Muscle of arm (tissue), 12 donors: Measurements from ENCODE around the gene SLC35E1. TPM values are rescaled to one million over a fixed set of nuclear protein-coding genes. Genes with fewer than 3 reads are reported as not detected.
A peak's percentile ranks its signal among the peaks of the same experiment; 100 is the strongest.
"Not testable (repeated sequence)": the region's sequence is repeated elsewhere in the genome, so short reads cannot be mapped to it uniquely, and the experiment has no call there.

Experiments
- DNase-seq: peaks from one replicate; pipeline ENCODE4 v3.0.0-alpha.2; 2013
- polyA plus RNA-seq, 12 donors: library from polyadenylated mRNA; unstranded; fragments of 120-200 nt; gene quantifications; one replicate each; pipeline ENCODE4 v1.2.1, GENCODE V29; 2013; ENCODE audit not compliant: insufficient read length in 12 of 12

SLC35E1 gene
- polyA plus RNA-seq, 12 donors, result 27.4 to 39.6 (median 30.9) TPM; not detected in 1

DNA sequence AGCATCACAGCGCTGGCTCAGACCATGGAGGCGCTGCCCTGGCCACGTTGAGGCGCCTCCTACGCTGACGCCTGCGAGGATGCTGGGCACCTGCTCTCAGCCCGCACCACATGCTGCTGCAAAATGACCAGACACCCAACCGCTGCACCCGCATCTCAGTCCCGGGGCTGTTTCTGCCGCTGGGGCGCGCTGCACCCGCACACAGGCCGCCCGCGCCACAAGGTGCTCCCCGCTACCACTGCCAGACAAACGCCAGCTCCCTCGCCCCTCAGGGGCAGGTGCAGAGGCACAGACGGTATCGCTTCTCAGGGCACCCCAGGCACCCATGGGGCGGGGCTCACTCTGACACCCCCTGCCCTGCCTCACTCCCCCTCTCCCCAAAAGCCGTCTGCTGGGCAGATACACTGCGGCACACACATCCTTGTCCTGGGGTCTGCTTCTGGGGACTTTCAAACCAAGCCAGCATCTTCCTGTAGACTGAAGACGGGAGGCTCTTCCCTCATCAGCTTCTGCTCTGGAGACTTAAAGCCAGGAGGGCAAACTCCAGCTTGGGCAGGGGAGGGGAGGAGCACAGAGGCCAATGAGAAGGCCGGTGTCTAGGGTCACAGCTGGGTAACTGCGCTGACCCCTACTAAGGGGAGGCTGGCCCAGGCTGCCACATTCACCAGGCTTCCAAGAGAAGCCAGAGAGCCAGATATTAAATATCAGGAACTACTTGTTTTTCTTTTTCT lies 46.3 kb downstream of the SLC35E1 start:
- DNase-seq, result no peak

DNA sequence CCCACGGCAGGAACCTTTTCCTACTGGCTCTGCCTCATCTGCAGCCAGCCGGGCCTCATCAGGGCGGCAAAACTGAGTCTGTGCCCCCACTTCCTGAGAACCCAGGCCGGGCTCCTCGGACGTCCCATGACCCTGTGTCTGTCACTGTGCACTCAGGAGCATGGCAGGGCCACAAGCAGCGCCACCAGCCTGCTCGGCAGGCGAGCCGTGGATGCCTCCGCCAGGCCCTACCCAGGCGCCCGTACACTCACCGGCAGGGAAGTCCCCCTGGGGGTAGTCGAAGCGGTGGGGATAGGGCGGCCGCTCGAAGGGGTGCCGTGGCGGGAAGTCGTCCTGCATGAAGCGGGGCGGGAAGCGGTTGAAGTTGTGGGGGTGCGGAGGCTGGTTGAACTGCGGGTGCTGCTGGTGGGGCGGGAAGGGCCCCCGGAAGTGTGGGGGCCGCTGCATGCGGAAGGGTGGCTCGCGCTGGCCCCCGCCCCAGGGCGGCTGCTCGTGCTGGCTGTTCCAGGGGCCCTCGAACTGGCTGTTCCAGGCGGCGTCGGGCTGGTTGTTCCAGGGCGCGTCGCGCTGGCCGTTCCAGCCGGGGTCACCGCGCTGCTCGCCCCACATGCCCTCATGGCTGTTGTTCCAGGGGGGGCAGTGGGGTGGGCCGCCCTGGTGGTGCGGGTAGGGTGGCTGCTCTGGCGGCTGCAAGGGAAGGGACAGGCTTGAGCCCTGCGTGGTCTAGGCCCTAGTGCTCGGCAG lies 47.1 kb downstream of the SLC35E1 start:
- no peak for DNase-seq

DNA sequence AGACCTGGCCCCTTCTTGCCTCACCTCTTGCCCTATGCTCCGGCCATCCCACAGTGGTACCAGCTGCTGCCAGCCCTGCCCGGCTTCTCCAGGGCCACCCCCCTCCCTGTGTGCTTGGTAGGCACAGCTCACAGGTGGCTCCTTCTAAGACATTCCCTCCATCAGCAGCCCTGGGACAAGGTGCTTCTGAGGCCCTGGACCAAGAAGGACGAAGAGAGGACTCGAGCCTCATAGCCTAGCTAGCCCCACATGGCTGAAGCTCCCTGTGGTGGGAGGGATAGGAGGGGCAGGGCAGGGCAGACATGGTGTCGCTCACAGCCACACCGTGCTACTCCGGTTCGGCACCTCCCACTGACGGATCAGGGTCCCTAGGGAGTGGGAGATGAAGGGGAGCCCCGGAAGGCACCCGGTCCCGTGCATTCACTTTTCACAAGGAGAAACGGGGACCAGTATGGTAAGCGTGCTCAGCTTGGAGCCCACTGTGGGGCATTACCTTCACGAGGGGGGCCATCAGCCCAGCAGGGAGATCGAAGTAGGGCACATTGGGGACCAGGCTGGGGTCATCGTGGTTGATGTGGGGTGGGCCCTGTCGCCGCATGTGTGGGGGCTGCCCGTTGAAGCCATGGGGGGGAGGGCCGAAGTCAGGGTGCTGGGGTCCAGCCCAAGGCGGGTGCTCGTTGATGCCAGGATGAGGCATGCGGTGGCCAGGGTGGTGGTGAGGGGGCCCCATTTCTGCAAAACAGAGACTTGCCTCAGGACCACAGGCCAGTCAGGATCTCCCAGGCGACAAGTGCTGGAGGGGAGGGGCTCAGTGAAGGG lies 49.4 kb downstream of the SLC35E1 start:
- no peak for DNase-seq

DNA sequence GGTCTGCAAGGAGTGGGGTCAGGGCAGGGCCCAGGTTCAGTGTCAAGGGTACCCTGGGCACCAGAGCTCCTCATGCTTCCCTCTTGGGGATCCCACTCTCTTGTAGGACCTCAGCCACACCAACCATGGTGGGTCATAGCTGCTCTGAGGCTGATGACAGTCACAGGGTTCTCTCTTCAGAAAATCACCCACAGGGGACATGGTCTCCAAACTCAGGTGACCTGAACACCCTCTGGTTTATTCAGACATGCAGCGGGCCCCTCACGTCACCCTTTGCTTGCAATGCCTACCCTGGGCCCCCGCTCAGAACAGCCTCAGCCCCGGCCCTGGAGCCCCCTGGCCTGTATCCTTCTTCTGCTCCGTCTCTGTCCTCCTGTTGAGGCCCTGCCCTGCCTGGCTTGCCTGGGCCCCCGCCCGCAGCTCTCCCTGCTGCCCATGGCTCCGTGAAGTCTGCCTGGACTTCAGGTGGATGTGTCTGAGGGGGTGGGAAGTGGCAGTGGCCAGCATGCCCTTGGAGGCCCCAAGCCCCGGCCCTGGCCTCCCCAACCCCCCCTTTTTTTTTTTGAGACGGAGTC lies 50.4 kb downstream of the SLC35E1 start:
- no peak for DNase-seq

DNA sequence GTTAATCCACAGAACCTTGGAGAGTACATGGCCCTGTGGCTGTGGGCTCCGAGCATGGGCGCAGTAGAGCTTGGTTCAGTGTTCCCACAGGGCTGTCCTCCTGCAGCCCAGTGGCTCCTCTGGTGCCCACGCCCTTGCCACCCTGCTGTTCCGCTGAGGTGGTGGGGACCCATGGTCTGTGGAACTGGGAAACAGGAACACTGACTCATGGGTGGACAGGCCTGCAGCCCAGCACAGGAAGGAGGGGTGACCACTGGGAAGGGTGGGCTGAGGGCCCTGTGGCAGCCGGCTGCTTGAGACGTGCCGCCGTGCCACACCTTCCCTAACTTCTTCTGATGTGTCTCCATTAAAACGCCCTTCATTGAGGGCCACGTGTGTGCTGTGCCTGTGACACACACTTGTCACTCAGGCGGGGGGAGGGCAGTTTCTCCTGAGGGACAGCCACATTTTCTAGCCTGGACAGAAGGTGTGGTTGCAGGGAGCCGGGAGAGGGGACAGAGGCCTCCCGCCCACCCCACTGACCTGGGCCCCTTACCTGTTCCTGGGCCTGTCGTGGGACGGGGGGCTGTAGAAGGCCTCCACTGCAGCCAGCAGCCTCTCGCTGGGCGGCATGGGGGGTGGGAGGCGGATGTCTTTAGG lies 51.1 kb downstream of the SLC35E1 start:
- DNase-seq, result no peak

DNA sequence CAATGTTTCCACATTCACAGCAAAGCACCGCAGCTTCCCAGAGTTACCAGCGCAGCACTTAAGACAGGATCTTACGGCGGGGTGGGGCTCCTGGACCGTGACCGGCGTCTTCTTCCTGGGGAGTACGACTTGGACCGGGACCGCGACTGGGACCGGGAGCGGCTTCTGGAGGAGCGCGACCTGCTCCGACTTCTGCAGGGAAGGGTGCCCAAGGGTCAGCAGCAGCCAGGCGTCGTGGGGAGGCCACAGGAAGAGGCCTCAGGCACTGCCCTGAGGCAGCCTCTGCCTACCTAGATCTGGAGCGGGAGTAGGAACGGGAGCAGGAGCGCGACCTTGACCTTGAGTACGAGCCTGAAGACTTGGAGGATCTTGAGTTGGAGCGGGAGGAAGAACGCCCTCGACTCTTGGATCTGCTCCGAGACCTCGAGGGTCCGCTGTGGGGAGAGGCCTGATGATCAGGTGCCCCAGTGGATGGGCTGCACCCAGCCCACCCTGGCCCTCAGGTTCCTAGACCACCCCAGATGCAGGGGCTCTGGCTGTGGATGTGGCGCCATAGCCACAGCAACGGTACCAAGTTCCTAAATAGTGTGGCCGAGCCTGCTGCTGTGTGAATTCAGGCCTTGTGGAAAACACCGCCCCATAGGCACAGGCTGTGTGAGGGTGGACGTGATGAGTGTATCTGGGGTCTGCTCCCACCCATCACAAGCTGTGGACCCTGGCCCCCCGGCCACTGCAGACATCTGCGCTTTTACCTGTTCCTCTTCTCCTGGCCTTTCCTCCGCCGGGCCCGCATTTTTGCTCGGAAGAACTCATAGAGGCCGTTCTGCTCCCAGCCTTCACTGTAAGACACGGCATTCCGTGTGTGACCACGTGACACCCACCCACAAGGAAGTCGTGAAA lies 51.9 kb downstream of the SLC35E1 start:
- DNase-seq, result no peak

DNA sequence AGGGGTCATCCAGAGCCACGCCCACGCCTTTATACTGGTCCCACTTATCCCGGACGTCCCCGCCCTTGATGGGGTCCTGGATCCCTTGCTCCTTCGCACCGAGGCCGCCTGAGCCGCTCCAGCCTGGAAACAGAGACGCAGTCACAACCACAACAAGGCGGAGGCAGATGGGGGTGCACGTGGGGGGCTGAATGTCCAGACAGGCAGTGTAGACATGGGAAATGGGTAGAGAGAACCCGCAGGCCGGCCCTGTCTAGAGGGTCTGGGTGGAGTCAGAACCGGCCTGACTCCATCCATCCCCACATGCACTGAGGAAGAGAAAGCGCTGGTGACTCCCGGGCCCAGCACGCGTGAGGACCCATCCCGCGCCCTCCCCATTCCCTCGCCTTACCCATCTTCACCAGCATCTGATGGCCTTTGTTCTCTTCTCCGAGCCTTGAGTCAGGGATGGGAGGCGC lies 53.0 kb downstream of the SLC35E1 start:
- no peak for DNase-seq

DNA sequence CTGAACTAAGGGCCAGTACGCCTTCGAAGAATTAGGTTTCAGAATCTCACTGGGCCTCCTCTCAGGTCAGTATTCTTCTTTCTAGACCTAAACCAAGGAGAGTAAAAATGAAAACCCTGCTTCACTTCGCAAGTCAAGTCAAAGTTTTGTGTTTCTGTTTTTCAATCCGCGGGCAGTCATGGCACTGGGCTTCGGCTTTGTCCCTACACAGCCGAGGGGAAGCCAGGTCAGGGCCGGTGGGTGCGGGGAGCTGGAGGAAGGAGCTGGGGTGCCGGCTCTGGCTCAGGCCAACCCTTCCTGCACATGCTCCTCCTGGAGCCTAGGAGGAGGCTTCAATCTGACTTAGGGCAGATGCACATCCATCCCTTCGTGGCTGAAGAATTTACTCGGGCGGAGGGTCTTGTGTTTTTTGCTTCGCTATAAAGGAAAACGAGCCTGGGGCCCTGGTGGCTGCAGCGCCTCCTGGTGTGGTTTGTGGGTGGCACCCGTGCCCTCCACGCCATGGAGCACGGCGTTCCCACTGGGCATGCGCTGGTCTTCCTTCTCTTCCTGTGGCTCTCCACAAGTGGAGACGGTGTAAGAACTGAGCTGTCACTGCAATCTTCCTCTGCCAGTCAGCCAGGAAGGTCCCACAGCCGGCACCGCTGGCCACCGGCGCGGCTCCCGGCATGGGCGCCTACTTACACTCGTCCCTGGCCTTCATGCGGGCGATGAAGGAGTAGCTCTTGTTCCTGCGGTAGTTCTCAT lies 53.6 kb downstream of the SLC35E1 start:
- no peak for DNase-seq

DNA sequence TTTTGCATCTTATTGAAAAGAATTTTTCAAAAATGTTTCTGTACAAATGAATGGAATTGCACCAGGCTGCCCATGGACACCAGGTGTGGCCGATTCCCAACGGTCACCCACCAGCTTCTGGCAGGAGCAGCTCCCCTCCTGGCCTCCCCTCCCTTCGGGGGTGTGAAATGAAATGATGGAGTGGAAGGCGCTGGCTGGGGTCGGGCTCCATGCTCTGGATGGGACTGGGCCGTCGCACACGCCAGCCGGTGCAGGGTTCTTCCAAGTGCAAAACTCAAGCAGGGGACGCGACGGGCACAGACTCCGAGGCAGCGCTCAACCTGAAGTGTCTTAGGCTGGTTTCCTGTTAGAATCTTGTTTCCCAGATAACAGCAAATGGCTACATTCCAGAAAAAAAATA lies 54.2 kb downstream of the SLC35E1 start:
- no peak for DNase-seq

DNA sequence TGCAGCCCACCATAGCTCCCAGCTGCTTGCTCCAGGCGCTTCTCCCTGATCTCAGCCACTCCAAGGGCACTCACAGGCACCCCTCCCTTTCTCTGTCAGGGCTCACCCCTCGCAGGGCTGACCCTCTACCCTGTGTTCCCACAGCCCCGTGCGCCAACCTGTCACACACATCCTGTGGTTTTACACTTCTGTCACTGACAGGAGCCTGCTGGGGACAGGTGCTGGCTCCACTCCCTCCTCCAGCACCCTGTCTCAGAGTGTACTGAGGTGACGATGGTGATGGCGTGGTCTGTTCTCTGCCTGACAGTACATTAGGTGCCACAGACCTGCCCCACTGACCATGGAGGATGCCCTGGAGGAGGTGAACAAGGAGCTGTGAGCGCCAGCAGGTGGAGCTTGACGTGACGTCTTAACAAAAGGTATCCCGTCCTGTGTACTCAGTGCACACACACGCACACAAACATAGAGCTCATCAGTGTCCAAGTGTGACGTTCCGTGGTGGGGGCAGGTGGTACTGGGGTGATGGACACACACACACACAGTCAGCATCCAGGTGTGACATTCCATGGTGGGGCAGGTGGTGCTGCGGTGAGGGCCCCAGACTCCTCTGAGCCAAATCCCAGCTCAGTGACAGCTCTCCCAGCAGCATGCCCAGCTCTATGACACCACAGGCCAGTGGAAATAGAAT lies 55.1 kb downstream of the SLC35E1 start:
- DNase-seq, result no peak

DNA sequence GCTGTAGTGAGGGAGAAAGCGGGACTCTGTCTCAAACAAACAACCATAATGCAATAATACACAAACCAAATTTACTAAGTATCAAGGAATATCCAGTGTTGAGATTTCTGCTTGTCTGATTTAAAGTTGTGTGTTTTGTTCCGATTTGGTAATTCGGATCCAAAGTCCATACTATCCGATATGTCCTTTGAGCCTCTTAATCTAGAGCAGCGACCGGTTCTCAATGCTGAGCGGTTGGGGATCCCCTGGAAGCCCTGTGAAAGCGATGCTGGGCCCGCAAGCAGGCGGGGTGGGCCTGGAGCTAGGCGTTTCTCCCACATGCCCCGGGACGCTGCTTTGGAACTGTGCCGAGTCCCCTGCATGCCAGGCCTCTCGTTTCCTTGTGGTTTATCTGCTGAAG lies 55.8 kb downstream of the SLC35E1 start:
- no peak for DNase-seq

DNA sequence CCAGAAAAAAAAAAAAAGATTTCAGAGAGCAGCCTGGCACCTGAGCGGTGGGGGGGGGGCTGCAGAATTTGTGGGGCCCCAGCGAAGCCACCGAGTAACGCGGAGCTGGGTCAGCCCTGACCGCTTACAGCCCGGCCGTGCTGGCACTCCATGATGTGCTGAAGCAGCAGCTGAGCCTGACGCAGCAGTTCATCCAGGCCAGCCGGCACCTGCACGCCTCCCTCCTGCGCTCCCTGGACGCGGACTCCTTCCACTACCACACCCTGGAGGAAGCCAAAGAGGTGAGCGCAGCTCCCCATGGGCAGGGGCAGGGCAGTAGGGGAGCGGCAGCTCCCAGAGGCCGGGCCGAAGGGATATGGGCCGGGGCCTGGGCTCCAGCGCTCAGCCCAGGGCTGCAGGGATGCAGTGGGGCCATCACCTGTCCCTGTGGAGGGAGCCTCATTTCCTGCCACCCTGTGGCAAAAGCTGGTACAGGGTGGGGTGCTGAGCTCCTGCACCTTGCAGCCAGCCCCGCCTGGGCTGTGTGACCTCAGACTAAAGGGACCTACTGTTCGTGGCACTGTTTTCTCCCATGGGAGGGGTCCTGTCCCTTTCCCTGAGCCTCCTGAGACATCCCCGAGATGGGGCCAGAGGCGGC lies 57.7 kb downstream of the SLC35E1 start:
- DNase-seq, result no peak

DNA sequence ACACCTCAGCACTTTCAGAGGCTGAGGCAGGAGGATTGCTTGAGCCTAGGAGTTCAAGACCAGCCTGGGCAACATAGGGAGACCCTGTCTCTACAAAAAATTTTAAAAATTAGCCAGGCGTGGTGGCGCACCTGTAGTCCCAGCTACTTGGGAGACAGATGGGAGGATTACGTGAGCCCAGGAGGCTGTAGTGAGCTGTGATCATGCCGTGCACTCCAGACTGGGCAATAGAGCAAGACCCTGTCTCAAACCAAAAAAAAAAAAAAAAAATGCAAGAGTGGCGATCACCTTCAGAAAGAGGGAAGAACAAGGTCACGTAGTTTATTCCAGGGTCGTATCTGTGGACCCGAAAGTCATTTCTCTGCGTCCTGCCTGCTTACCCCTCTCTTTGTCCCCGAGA lies 59.6 kb downstream of the SLC35E1 start:
- not testable (repeated sequence) for DNase-seq

DNA sequence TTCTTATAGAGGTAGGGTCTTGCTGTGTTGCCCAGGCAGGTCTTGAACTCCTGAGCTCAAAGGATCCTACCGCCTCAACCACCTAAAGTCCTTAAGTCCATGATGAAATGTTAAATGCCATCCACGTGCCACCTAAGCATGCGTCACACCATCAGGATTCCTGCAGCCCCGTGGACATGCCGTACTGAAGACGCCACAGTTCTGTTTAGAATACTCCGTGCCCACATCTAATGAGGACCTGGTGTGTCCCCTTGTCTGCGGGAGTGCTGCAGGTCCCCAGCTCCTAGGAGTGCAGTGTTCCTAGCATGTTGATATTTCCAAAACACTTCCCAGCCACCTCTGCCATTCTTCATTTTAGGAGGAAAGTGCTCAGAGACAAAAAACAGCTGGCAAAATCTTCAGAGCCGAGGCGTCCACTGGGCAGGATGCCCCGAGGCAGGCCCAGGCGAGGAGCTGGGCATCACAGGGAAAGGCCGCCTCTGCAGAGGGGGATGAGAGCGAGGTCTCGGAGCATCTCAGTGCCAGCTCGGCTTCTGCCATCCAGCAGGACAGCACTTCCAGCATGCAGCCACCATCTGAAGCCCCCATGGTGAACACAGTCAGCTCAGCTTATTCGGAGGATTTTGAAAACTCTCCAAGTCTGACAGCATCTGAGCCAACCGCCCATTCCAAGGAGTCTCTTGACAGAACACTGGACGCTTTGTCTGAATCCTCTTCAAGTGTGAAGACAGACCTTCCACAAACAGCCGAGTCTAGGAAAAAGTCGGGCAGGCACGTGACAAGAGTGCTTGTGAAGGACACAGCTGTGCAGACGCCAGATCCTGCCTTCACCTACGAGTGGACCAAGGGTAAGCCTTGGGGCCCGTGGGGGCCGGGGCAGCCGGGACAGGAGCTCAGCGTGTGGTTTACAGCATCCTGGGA lies 62.8 kb downstream of the SLC35E1 start:
- DNase-seq, result peak; percentile 59

DNA sequence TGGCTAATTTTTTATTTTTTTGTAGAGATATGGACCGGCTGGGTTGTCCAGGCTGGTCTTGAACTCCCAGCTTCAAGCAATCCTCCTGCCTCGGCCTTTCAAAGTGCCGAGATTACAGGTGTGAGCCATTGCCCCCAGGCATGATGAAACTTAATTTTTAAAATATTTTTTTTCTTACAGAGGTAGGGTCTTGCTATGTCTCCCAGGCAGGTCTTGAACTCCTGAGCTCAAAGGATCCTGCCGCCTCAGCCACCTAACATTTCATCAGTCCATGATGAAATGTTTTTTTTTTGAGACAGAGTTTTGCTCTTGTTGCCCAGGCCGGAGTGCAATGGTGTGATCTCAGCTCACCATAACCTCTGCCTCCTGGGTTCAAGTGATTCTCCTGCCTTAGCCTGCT lies 63.7 kb downstream of the SLC35E1 start:
- DNase-seq, result no peak

DNA sequence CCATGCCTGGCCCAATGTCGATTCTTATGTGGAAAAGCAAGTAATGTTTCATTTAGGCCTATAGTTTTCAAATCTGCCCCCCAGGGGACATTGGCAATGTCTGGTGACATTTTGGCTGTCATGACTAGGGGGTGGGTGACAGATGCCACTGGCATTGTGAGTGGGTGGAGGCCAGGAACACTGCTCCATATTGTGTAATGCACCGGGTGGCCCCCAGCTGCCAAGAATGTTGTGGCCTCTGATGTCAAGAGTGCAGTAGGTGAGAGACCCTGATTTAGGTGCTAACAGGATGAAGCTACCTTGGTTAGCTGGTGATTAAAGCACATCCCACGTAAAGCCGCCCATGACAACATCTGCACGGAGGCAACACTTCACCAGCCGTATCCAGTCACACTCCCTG lies 65.3 kb downstream of the SLC35E1 start:
- no peak for DNase-seq

DNA sequence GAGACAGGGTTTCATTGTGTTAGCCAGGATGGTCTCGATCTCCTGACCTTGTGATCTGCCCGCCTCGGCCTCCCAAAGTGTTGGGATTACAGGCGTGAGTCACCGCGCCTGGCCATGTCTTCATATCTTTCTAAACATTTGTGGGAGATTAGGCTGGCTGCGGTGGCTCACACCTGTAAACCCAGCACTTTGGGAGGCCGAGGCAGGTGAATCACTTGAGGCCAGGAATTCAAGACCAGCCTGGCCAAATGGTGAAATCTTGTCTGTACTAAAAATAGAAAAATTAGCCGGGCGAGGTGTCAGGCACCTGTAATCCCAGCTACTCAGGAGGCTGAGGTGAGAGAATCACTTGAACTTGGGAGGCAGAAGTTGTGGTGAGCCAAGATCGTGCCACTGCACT lies 66.1 kb downstream of the SLC35E1 start:
- not testable (repeated sequence) for DNase-seq

DNA sequence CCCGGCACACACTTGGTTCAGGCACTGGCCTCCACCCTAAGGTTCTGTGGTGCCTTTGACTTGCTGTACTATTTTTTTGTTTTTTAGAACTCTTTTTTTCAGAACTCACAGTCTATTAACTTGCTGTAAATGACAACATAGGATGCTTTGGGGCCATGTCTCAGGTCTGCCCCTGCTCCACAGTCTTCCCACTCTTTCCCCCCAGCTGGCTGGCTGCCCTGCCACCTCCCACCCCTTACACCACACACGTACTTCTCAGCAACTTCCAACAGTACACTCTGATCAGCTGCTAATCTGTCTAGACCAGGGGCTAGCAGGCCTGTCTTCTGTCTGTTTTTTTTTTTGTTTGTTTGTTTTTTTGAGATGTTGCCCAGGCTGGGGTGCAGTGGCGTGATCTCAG lies 67.9 kb downstream of the SLC35E1 start:
- no peak for DNase-seq
